ENCODE data around the gene ATP8B4. TPM values are rescaled to one million over a fixed set of nuclear protein-coding genes. Genes with fewer than 3 reads are reported as not detected.
"Not testable (repeated sequence)": the region's sequence is repeated elsewhere in the genome, so short reads cannot be mapped to it uniquely, and the experiment has no call there.

Gene ATP8B4
- polyA plus RNA-seq, 3 donors, result 2.3 to 3.6 (median 2.6) TPM

DNA sequence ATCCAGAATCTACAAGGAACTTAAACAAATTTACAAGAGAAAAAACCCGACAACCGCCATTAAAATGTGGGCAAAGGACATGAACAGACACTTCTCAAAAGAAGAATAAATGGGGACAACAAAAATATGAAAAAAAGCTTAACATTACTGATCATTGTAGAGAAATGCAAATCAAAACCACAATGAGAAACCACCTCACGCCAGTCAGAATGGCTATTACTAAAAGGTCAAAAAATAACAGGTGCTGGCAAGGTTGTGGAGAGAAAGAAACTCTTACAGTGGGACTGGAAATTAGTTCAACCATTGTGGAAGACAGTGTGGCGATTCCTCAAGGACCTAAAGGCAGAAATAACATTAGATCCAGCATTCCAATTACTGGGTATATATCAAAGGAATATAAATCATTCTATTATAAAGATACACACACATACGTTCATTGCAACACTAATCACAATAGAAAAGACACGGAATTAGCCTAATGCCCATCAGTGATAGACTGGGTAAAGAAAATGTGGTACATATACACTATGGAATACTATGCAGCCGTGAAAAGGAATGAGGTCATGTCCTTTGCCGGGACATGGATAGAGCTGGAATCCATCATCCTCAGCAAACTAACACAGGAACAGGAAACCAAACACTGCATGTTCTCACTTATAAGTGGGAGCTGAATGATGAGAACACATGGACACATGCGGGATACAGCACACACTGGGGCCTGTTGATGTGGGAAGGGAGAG, 155.8 kb downstream of the ATP8B4 start:
- not testable (repeated sequence) for DNase-seq

- DNase-seq, result no peak
Observed at GRCh38 chr15:49962044-49962602, 156.9 kb downstream of the ATP8B4 start.

DNA sequence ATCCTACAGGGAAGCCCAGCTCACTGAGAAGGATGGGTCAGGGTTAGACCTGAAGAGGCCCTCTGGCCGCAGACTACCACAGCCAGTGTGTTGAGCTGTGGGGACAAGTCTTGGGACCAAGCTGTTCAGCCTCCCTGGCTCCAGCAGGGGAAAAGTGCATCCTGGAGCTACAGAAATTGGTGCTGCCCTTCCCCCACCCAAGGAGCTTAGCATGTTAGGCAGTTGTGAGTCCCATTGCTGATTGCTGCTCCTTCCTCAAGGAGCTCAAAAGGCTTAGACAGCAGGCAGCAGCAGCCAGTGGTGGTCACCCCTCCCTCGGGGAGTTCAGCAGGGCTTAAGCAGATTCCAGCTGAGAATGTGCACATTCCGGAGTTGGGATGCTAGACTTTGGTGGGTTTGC, 165.6 kb downstream of the ATP8B4 start:
- no peak for DNase-seq

DNA sequence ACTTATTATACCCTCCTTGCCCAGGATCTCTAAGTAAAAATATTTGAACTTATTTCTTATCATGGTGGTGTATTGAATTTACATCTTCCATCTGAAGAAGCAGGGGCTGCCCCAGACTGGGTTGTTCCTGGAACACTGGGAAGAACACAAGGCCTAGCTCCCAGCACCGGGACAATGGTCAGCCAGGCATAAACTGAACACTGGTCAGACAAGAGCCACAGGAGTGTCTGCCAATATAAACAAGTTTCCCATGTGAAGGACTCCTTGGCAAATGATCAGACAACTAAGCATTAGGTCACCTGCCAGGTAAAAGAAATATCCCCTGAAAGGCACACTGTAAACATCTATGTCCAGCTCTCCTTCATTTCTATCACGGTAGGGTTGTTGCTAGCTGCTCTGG, 172.4 kb downstream of the ATP8B4 start:
- no peak for DNase-seq

DNA sequence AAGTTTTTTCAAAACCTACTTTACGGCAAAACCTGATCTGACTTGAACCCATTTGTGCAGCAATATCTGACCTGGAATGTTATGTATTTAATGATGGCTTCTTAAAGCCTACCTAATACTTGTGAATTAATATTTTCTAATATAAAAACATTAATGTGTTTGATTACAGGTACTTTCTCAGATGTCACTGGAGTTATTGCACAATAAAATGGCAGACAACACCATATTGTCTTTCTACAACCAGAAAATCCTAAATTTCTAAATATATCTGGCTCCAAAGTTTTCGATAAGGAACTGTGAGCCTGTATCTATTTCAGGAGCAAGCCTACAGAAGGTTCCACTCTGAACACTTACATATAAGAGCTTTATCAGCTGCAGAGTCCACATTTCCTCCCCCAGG, 184.5 kb downstream of the ATP8B4 start:
- no peak for DNase-seq

GRCh38 chr15:49927189-49927861, 191.7 kb downstream of the ATP8B4 start:
- DNase-seq, result no peak

- DNase-seq, result no peak
Observed at GRCh38 chr15:49926740-49927139, 192.3 kb downstream of the ATP8B4 start.

GRCh38 chr15:49923671-49924070, 195.4 kb downstream of the ATP8B4 start:
- DNase-seq, result no peak

DNA sequence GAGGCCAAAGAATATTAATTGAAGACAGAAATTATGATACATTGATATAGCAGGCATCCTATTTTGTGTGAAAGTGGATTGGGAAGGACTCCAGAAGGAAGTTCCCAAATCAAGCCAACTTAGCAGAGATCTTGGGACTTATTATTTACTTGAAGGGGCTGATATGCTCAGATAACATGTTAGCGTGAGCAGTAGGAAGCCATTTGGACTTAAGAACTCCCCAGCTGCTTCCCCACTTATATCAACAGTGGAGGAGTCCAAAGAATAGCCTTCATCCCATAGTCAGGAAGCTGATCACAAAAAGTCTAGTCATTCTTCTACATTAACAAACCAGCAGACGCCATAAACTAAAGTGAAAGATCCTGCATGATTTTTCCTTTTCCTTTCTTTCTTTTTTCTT, 200.0 kb downstream of the ATP8B4 start:
- DNase-seq, result no peak

DNA sequence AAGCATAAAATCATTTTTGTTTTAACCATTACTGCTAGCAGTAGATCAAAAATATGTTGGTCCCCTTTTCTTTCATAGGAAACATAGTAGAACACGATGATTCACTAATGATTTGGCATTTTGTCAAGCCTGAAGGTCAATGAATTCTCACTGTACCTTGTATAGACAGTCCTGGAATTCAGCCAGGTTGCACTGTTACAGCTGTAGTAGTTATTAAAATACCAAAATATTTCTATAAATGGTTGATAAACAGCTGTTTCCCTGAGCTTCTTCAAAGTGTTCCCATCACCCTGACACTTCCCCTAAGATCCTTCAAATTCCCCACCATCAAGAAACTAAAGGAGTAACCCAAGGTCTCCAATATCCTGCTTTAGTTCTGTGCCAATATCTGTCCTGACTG, 200.9 kb downstream of the ATP8B4 start:
- DNase-seq, result no peak

DNA sequence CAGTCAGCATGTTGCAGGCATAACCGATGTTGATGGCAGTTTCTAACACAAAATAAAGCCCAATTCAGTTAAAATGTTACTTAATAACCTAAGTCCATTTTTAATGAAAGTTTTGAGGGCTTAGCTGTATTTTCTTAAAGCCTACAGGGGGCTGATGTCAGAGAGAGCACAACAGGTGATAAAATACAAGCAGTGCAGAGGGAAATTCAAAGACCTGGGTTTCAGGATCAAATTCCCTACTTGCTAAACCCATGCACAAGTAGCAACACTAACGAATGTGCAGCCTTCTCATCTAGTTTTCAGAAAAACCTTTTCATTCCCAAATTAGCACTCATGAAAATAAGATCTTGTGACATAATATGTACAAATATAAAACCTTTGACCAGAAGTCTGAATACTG, 202.0 kb downstream of the ATP8B4 start:
- no peak for DNase-seq

DNA sequence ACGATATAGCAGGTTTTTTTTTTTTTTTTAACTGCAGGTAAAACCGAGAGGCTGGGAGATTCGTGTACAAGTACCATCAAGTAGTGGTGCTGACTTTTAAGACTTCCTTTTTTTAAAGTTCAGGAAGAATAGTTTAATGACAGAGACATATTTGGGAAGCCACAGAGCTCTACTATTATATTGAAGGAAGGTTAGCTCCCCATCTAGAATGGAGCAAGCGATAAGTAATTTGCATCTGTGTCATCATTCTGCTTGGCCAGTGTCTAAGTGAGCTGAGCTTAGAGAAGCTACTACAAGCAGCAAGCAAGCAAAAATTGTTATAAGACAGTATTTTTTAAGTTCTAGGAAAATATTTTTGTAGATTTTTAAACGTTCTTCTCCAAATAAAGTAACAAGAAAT, 203.2 kb downstream of the ATP8B4 start:
- DNase-seq, result no peak

DNA sequence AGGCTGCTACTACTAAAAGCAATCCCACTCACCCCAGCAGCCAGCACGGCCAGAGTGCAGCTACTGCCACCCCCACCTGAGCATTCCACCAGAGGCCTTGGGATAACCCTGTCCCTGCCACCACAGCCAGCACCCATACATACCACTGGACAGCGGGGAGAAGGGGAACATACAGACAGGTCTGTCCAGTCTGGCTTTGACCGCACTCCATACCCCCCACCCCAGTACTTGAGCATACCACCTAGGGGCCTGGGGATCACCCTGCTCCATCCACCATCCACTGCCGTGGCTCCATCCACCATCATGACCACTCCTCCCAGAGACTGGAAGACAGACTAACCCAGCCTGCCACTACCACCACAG, 210.1 kb downstream of the ATP8B4 start:
- no peak for DNase-seq

GRCh38 chr15:49908236-49908932, 210.6 kb downstream of the ATP8B4 start:
- no peak for DNase-seq

DNA sequence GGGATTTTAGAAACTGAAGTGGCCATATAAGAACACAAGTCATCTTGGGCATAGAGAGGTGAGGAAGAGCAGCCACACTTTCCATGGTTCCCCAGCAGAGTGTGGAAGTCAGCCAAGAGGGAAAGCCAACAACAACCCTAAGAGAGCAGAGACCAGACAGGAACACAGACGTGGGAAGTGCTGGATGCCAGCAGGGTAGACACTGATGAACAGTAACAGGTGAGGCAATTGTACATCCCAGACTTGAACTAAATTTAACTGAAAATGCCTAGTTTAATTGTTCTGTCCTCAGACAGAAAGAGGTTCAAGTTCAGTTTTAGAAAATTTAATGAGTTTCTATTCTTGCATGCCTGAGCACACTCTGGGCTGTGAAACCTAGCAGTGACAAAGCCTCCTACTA, 212.1 kb downstream of the ATP8B4 start:
- DNase-seq, result no peak

DNA sequence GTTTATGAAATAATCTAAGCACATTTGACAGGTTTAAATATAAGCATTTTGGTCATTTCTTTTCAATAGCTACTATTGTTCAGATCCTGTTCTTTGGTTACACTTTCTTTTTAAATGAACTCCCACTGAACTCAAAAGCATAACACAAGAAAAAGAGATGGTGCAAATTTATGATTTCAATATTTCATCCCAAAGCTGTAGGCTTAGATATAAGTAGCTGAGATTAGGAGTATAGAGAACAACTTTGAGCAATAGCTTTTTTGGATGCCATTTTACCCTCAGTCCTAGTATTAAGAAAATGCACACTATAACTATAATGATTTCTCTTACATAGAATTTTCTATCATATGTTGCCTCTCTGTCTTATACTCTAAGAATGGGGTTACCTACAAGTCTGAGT, 213.8 kb downstream of the ATP8B4 start:
- no peak for DNase-seq

- no peak for DNase-seq
Observed at GRCh38 chr15:49904296-49904695, 214.7 kb downstream of the ATP8B4 start.

GRCh38 chr15:49902685-49903501, 216.1 kb downstream of the ATP8B4 start:
- peak; percentile 84 for DNase-seq

- DNase-seq, result no peak
Observed at GRCh38 chr15:49901996-49902684, 216.9 kb downstream of the ATP8B4 start.

DNA sequence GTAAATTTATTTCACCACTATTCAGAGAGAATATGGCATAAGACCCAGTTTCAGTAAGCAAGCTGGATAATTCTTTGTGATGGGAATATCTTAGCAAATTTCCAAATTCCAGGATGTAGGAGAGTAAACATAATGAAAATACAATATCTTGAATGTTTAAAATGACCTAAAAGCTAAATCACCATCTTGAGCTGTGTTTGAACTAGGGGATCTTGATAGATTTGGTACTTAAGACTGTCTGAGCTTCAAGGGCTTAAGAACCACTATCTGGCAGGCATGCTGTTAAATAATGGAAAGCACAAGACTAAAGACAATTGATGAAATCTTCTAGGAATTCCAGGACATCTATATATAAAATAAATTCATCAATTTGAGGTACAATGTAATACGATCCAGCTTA, 217.7 kb downstream of the ATP8B4 start:
- DNase-seq, result no peak

GRCh38 chr15:49900903-49901235, 218.2 kb downstream of the ATP8B4 start:
- DNase-seq, result no peak
